ENCODE measurements around the gene LCMT2.

Gene LCMT2

DNA sequence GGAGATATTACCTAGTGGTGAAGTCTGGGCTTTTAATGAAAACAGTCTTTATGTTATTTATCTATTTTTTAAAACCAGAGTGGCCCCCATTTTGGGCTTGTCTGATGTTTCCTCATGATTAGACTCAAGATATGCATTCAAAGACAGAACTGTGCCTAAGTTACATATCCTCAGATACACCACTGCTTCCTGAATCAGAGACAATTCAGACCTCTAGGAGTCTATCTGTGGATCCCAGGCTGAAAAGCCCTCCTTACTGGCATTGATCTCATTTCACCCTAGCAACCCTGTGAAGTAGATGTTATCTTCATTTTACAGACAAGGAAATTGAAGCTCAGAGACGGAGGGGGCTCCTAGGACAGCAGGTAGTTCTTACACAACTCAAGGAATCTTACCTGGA is 46.8 kb downstream of the LCMT2 start:
- DNase-seq (ENCODE audit: low read depth) = no peak
- H3K4me3 ChIP-seq (ENCODE audit: control insufficient read depth, low read depth, low read length) = no peak overlapping the region
- TF ChIP-seq, protein P1, sequence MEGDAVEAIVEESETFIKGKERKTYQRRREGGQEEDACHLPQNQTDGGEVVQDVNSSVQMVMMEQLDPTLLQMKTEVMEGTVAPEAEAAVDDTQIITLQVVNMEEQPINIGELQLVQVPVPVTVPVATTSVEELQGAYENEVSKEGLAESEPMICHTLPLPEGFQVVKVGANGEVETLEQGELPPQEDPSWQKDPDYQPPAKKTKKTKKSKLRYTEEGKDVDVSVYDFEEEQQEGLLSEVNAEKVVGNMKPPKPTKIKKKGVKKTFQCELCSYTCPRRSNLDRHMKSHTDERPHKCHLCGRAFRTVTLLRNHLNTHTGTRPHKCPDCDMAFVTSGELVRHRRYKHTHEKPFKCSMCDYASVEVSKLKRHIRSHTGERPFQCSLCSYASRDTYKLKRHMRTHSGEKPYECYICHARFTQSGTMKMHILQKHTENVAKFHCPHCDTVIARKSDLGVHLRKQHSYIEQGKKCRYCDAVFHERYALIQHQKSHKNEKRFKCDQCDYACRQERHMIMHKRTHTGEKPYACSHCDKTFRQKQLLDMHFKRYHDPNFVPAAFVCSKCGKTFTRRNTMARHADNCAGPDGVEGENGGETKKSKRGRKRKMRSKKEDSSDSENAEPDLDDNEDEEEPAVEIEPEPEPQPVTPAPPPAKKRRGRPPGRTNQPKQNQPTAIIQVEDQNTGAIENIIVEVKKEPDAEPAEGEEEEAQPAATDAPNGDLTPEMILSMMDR (IDR thresholded peaks at IDR 0.05; ENCODE audit: control insufficient read depth, insufficient read depth, low read depth, low read length, missing control alignments) = no peak

- no peak for DNase-seq (ENCODE audit: low read depth)
- TF ChIP-seq, protein P1 (IDR thresholded peaks at IDR 0.05; ENCODE audit: control insufficient read depth, insufficient read depth, low read depth, low read length, missing control alignments) = no peak
- H3K4me3 ChIP-seq (ENCODE audit: control insufficient read depth, low read depth, low read length) = no peak overlapping the region
Observed at GRCh38 chr15:43281926-43282602, 48.3 kb downstream of the LCMT2 start.

- H3K4me3 ChIP-seq (ENCODE audit: control insufficient read depth, low read depth, low read length) = no peak overlapping the region
- no peak for DNase-seq (ENCODE audit: low read depth)
- TF ChIP-seq, protein P1 (IDR thresholded peaks at IDR 0.05; ENCODE audit: control insufficient read depth, insufficient read depth, low read depth, low read length, missing control alignments) = no peak
Observed at GRCh38 chr15:43280996-43281395, 49.4 kb downstream of the LCMT2 start.

DNA sequence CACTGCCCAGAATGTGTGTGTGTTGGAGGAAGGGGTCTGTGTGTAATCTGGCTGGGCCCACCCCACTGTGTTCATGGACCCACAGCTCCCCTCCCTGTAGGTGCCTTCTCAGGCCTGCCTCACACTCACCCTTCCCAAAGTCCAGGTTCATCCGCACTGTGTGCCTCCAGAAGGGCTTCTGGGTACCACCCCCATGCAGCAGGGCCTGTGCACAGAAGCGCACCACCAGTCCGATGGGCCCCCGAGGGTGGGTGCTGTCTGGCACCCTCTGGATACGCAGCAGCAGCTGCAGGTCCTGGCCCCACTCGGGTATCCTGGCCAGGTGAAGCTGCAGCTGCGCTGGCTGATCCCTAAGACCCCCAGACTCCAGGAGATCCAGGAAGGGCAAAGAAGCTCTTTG is 50.9 kb downstream of the LCMT2 start:
- no peak overlapping the region for H3K4me3 ChIP-seq (ENCODE audit: control insufficient read depth, low read depth, low read length)
- TF ChIP-seq, protein P1 (IDR thresholded peaks at IDR 0.05; ENCODE audit: control insufficient read depth, insufficient read depth, low read depth, low read length, missing control alignments) = no peak
- DNase-seq (ENCODE audit: low read depth) = no peak

DNA sequence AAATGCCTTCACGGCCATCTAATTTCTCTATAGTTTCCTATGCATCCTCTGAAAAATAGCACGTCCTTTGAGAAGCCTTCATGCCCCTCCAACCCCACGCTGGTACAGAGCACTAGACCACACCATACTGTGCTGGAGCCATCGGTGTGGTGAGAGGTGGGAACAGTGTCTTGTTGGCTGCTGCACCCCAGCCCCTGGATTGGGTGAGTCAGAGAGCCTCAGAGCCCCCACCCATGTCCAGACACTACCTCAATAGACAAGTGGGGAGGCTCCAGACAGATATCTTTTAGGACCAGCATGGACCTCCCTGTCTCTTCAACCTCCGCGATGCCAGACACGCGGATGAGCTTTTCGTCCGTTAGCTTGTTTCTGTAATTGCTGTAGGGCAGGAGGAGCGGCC is 51.5 kb downstream of the LCMT2 start:
- TF ChIP-seq, protein P1 (IDR thresholded peaks at IDR 0.05; ENCODE audit: control insufficient read depth, insufficient read depth, low read depth, low read length, missing control alignments) = no peak
- DNase-seq (ENCODE audit: low read depth) = no peak
- no peak overlapping the region for H3K4me3 ChIP-seq (ENCODE audit: control insufficient read depth, low read depth, low read length)

DNA sequence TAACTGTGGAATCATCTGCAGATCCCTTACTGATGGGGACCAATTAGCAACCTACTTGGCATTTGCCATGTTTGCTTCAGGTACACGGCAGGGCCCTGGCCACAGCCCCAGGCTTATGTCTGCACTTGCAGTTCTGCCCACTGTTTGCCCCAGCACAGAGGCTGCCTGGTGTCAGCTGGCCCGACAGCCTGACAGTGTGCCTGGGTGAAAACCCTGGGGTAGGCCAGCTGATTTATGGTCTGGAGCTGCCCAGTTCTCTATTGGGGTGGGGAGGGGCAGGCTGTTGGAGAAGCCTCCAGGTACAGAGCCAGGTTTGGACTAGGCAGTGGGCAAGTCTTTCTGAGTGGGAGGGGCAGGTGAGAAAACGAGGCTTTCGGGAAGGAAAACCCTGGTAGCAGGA is 52.5 kb downstream of the LCMT2 start:
- no peak for DNase-seq (ENCODE audit: low read depth)
- TF ChIP-seq, protein P1 (IDR thresholded peaks at IDR 0.05; ENCODE audit: control insufficient read depth, insufficient read depth, low read depth, low read length, missing control alignments) = no peak
- no peak overlapping the region for H3K4me3 ChIP-seq (ENCODE audit: control insufficient read depth, low read depth, low read length)

Data from AG09309 (cell line).